H9 (cell line): ENCODE results near the gene TMEFF2. TPM values are rescaled to one million over a fixed set of nuclear protein-coding genes. Genes with fewer than 3 reads are reported as not detected.

ENCODE experiments used
- DNase-seq: peaks from one replicate; pipeline ENCODE4 v3.0.0-alpha.2; 2017
- H2AFZ ChIP-seq: one replicate; pipeline ENCODE4 v1.6.1; 2013; ENCODE audit warnings: mild to moderate bottlenecking, low read length, control low read depth, moderate library complexity
- H2AK5ac ChIP-seq: 2 replicates; pipeline ENCODE4 v1.6.1; 2013; ENCODE audit warnings: low read length, control low read depth, mixed read lengths; ENCODE audit not compliant: insufficient read length
- H2BK120ac ChIP-seq: one replicate; pipeline ENCODE4 v1.6.1; 2013; ENCODE audit warnings: low read depth, mild to moderate bottlenecking, low read length, control low read depth, inconsistent platforms; ENCODE audit not compliant: poor library complexity, severe bottlenecking
- H2BK12ac ChIP-seq: 2 replicates; pipeline ENCODE4 v1.6.1; 2013; ENCODE audit warnings: low read length, control low read depth, mixed read lengths, low read depth; ENCODE audit not compliant: insufficient read length
- H2BK15ac ChIP-seq: 2 replicates; pipeline ENCODE4 v1.6.1; 2013; ENCODE audit warnings: low read depth, low read length, control low read depth
- H2BK20ac ChIP-seq: one replicate; pipeline ENCODE4 v1.6.1; 2013; ENCODE audit warnings: low read depth, mild to moderate bottlenecking, low read length, control low read depth, inconsistent platforms; ENCODE audit not compliant: poor library complexity, severe bottlenecking
- H2BK5ac ChIP-seq: 2 replicates; pipeline ENCODE4 v1.6.1; 2013; ENCODE audit warnings: low read length, control low read depth, mixed read lengths; ENCODE audit not compliant: insufficient read length
- H3K14ac ChIP-seq: 2 replicates; pipeline ENCODE4 v1.6.1; 2013; ENCODE audit warnings: low read length, control low read depth; ENCODE audit not compliant: insufficient read depth
- H3K18ac ChIP-seq: 2 replicates; pipeline ENCODE4 v1.6.1; 2013; ENCODE audit warnings: low read depth, mild to moderate bottlenecking, mixed read lengths, low read length, control low read depth; ENCODE audit not compliant: insufficient read length
- H3K23ac ChIP-seq: 2 replicates; pipeline ENCODE4 v1.6.1; 2013; ENCODE audit warnings: low read length, control low read depth, mixed read lengths, low read depth; ENCODE audit not compliant: insufficient read length
- H3K23me2 ChIP-seq: 2 replicates; pipeline ENCODE4 v1.6.1; 2013; ENCODE audit warnings: low read depth, mild to moderate bottlenecking, mixed read lengths, low read length, control low read depth; ENCODE audit not compliant: insufficient read length, poor library complexity, severe bottlenecking
- H3K27ac ChIP-seq: 2 replicates; pipeline ENCODE4 v1.5.1; 2013; ENCODE audit warnings: low read length, control low read depth, mixed read lengths, low read depth; ENCODE audit not compliant: insufficient read length
- H3K27me3 ChIP-seq: 2 replicates; pipeline ENCODE4 v1.6.1; 2013; ENCODE audit warnings: low read length, control low read depth, inconsistent platforms; ENCODE audit not compliant: insufficient read depth
- H3K4ac ChIP-seq: 2 replicates; pipeline ENCODE4 v1.6.1; 2013; ENCODE audit warnings: low read depth, mild to moderate bottlenecking, control low read depth, inconsistent platforms, low read length, moderate library complexity
- H3K4me1 ChIP-seq: 2 replicates; pipeline ENCODE4 v1.6.1; 2013; ENCODE audit warnings: low read length, control low read depth, inconsistent platforms; ENCODE audit not compliant: insufficient read depth
- H3K4me2 ChIP-seq: 2 replicates; pipeline ENCODE4 v1.6.1; 2013; ENCODE audit warnings: low read length, control low read depth, mixed read lengths; ENCODE audit not compliant: insufficient read length, insufficient read depth
- H3K56ac ChIP-seq: 2 replicates; pipeline ENCODE4 v1.6.1; 2013; ENCODE audit warnings: low read depth, mild to moderate bottlenecking, mixed read lengths, low read length, control low read depth; ENCODE audit not compliant: insufficient read length
- H3K79me1 ChIP-seq: 2 replicates; pipeline ENCODE4 v1.6.1; 2013; ENCODE audit warnings: low read depth, mild to moderate bottlenecking, moderate library complexity, low read length, control low read depth, inconsistent platforms; ENCODE audit not compliant: insufficient read depth, poor library complexity, severe bottlenecking
- H3K79me2 ChIP-seq: 2 replicates; pipeline ENCODE4 v1.6.1; 2013; ENCODE audit warnings: low read length, control low read depth, inconsistent platforms; ENCODE audit not compliant: insufficient read depth
- H3K9ac ChIP-seq: 2 replicates; pipeline ENCODE4 v1.6.1; 2013; ENCODE audit warnings: low read length, control low read depth, mixed read lengths; ENCODE audit not compliant: insufficient read length; ENCODE audit errors: extremely low read depth
- H3K9me3 ChIP-seq: one replicate; pipeline ENCODE4 v1.6.1; 2013; ENCODE audit warnings: low read depth, low read length, inconsistent platforms; ENCODE audit not compliant: control insufficient read depth
- H3T11ph ChIP-seq: one replicate; pipeline ENCODE4 v1.6.1; 2013; ENCODE audit warnings: mild to moderate bottlenecking, low read length, control low read depth, inconsistent platforms
- H4K20me1 ChIP-seq: one replicate; pipeline ENCODE4 v1.6.1; 2013; ENCODE audit not compliant: control insufficient read depth, insufficient read length, insufficient read depth
- H4K5ac ChIP-seq: 2 replicates; pipeline ENCODE4 v1.6.1; 2013; ENCODE audit warnings: low read depth, mild to moderate bottlenecking, mixed read lengths, low read length, control low read depth; ENCODE audit not compliant: insufficient read length
- H4K8ac ChIP-seq: replicated peaks from 2 replicates; pipeline ENCODE4 v1.6.1; 2013; ENCODE audit warnings: low read length, control low read depth, mixed read lengths, low read depth; ENCODE audit not compliant: insufficient read length
- H4K91ac ChIP-seq: 2 replicates; pipeline ENCODE4 v1.6.1; 2013; ENCODE audit warnings: low read depth, mild to moderate bottlenecking, moderate library complexity, mixed read lengths, low read length, control low read depth; ENCODE audit not compliant: insufficient read length
- H3K27ac Mint-ChIP-seq, 3 experiments: 2 replicates in 2 of 3; 3 replicates in 1 of 3; pipeline ENCODE4 v1.8.0; 2020 to 2021; ENCODE audit warnings: mixed read lengths in 3 of 3, mild to moderate bottlenecking in 1 of 3, moderate library complexity in 1 of 3
- H3K27me3 Mint-ChIP-seq: 2 replicates; pipeline ENCODE4 v1.8.0; 2021; ENCODE audit warnings: low read depth, mild to moderate bottlenecking, moderate library complexity, mixed read lengths
- H3K36me3 Mint-ChIP-seq, 3 experiments: 2 replicates in 2 of 3; 3 replicates in 1 of 3; pipeline ENCODE4 v1.8.0; 2020 to 2021; ENCODE audit warnings: low read depth in 3 of 3, mixed read lengths in 3 of 3; ENCODE audit not compliant: insufficient read depth in 1 of 3
- H3K4me1 Mint-ChIP-seq, 2 experiments: 2 replicates each; pipeline ENCODE4 v1.8.0; 2020; ENCODE audit warnings: mixed read lengths in 2 of 2
- H3K4me3 Mint-ChIP-seq, 2 experiments: 2 replicates in 1 of 2; 3 replicates in 1 of 2; pipeline ENCODE4 v1.8.0; 2020 to 2021; ENCODE audit warnings: mild to moderate bottlenecking in 2 of 2, mixed read lengths in 2 of 2, moderate library complexity in 1 of 2
- H3K9me3 Mint-ChIP-seq, 2 experiments: 2 replicates in 1 of 2; 3 replicates in 1 of 2; pipeline ENCODE4 v1.8.0; 2020; ENCODE audit warnings: mild to moderate bottlenecking in 2 of 2, mixed read lengths in 2 of 2, moderate library complexity in 1 of 2
- CTCF ChIP-seq: fragments of 200-600 bp; sonication (generic); conservative IDR thresholded peaks from 3 replicates; pipeline ENCODE4 v1.8.0; 2021; ENCODE audit warnings: antibody characterized with exemption, mild to moderate bottlenecking
- WGBS: extraction: QIAGEN DNeasy Blood & Tissue Kit; methylation state at CpG from one replicate; pipeline ENCODE4 v1.1.7; 2013; ENCODE audit warnings: missing lambda C conversion rate, low lambda C conversion rate, mixed read lengths; ENCODE audit not compliant: insufficient read length; ENCODE audit errors: extremely low coverage; 5-methylcytosine and 5-hydroxymethylcytosine counted together
- total RNA-seq: library from RNA; stranded (reverse); gene quantifications from 2 replicates; pipeline ENCODE4 v1.2.1, GENCODE V29; 2021

TMEFF2 gene
- total RNA-seq, 1 experiment from 2014 or later = 0.39 TPM

DNA sequence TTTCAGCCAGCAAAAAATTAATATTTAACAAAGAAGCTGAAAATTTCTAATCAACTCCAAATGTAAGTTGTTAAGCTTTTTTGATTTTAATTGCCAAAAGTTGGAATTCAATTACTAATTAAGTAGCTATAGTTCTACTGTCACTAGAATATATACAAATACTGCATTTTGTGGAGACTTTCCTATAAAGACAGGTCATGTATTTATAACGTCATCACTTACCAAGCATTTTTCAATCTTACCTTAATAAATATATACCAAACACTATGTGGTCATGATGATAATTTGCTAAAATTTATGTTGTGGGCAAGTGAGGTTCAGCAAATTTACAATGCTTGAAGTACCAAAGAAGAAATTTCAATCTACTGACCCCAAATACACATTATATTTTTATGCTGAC lies 24.2 kb upstream of the TMEFF2 start:
- TF ChIP-seq CTCF = no peak
- Histone ChIP-seq H3K14ac (no peak overlapping the region), H3K4ac (no peak overlapping the region), H3K27me3 (no peaks in the 10 kb centered on the region), H3K23ac (no peak overlapping the region), H4K8ac (no peak overlapping the region), H2BK5ac (no peak overlapping the region), H3K9ac (no peak overlapping the region), H2BK12ac (no peak overlapping the region), H2AK5ac (no peak overlapping the region), H3K4me1 (no peaks in the 10 kb centered on the region), H3K18ac (no peak overlapping the region), H4K91ac (no peak overlapping the region), H3K4me2 (no peak overlapping the region), H4K20me1 (no peaks in the 10 kb centered on the region), H4K5ac (no peak overlapping the region), H3K23me2 (no peaks in the 10 kb centered on the region), H3K56ac (no peak overlapping the region), H3T11ph (no peak overlapping the region), H3K79me1 (no peaks in the 10 kb centered on the region), H3K9me3 (no peaks in the 10 kb centered on the region), H2BK15ac (no peak overlapping the region), H2AFZ (no peak overlapping the region), H3K27ac (no peak overlapping the region), H3K79me2 (no peaks in the 10 kb centered on the region), H2BK120ac (no peak overlapping the region), H2BK20ac (no peak overlapping the region)
- H3K27ac Mint-ChIP-seq = no peak overlapping the region
- H3K9me3 Mint-ChIP-seq = no peaks in the 10 kb centered on the region; a peak in 1 of 5 replicates
- WGBS = no CpG with 5 or more reads among the region's 1 CpG
- no peak for DNase-seq
- no peaks in the 10 kb centered on the region for H3K27me3 Mint-ChIP-seq
- no peak overlapping the region for H3K4me3 Mint-ChIP-seq
- H3K36me3 Mint-ChIP-seq = no peaks in the 10 kb centered on the region
- peaks cover 4% of the 10 kb centered on the region in 2 experiments; a peak in 2 of 4 replicates for H3K4me1 Mint-ChIP-seq
